Measurements from ENCODE around the gene ISG15.
A peak's percentile ranks its signal among the peaks of the same experiment; 100 is the strongest.

GRCh38 chr1:1013922-1014648 lies 788 bp downstream of the ISG15 start:
- TF ChIP-seq EZH2 (IDR thresholded peaks at IDR 0.05) (no peak), CTCF (IDR thresholded peaks at IDR 0.05 in 2 of 3, conservative IDR thresholded peaks at IDR 0.05 in 1 of 3; ENCODE audit: borderline replicate concordance in 1 of 3, insufficient read depth in 1 of 3, low read depth in 2 of 3, low read length in 2 of 3) (no peak), POLR2AphosphoS5 (IDR thresholded peaks at IDR 0.05; ENCODE audit: low read depth, low read length) (peak; percentile 25; the same call in 1 of the 2 replicates), CEBPB (IDR thresholded peaks at IDR 0.05; ENCODE audit: low read depth) (no peak), ATF3 (IDR thresholded peaks at IDR 0.05) (no peak), EGR1 (IDR thresholded peaks at IDR 0.05; ENCODE audit: low read depth) (no peak)
